Body of pancreas (tissue), 4 donors: ENCODE data around the gene CLIP4.

Experiments
- POLR2A ChIP-seq, 3 donors: fragments of 450-650 bp; IDR thresholded peaks; one replicate each; pipeline ENCODE4 v1.6.1; 2016; ENCODE audit warnings: antibody characterized with exemption in 3 of 3, mild to moderate bottlenecking in 2 of 3
- TF ChIP-seq, protein P1 (sequence below), 7 experiments: fragments of 450-650 bp in 4 of 7; fragments of 200-600 bp in 3 of 7; sonication (generic) in 3 of 7; IDR thresholded peaks; one replicate each; pipeline ENCODE4 v1.5.1; 2016 to 2019; ENCODE audit warnings: antibody characterized with exemption in 7 of 7

DNA sequence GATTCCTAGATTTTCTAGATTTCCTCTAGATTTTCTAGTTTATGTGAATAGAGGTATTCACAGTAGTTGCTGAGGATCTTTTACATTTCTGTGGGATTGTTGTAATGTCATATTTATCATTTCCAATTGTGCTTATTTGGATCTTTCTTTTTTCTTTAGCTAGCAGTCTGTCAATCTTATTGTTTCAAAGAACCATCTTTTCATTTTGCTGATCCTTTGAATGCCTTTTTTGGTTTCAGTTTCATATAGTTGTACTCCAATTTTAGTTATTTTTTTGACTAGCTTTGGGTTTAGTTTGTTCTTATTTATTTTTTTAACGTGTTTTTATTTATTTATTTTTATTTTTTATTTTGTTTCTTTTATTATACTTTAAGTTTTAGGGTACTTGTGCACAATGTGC lies 24.5 kb downstream of the CLIP4 start:
- TF ChIP-seq, protein P1, sequence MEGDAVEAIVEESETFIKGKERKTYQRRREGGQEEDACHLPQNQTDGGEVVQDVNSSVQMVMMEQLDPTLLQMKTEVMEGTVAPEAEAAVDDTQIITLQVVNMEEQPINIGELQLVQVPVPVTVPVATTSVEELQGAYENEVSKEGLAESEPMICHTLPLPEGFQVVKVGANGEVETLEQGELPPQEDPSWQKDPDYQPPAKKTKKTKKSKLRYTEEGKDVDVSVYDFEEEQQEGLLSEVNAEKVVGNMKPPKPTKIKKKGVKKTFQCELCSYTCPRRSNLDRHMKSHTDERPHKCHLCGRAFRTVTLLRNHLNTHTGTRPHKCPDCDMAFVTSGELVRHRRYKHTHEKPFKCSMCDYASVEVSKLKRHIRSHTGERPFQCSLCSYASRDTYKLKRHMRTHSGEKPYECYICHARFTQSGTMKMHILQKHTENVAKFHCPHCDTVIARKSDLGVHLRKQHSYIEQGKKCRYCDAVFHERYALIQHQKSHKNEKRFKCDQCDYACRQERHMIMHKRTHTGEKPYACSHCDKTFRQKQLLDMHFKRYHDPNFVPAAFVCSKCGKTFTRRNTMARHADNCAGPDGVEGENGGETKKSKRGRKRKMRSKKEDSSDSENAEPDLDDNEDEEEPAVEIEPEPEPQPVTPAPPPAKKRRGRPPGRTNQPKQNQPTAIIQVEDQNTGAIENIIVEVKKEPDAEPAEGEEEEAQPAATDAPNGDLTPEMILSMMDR (IDR thresholded peaks at IDR 0.05): no peak
- no peak for TF ChIP-seq POLR2A (IDR thresholded peaks at IDR 0.05)
